Medulla oblongata (tissue), 1 donor: ENCODE measurements around the gene GP1BB.
"Not testable (repeated sequence)": the region's sequence is repeated elsewhere in the genome, so short reads cannot be mapped to it uniquely, and the experiment has no call there.

Source experiments
- DNase-seq: peaks from one replicate; pipeline ENCODE4 v3.0.0-alpha.2; 2015; ENCODE audit errors: extremely low spot score

GP1BB gene

DNA sequence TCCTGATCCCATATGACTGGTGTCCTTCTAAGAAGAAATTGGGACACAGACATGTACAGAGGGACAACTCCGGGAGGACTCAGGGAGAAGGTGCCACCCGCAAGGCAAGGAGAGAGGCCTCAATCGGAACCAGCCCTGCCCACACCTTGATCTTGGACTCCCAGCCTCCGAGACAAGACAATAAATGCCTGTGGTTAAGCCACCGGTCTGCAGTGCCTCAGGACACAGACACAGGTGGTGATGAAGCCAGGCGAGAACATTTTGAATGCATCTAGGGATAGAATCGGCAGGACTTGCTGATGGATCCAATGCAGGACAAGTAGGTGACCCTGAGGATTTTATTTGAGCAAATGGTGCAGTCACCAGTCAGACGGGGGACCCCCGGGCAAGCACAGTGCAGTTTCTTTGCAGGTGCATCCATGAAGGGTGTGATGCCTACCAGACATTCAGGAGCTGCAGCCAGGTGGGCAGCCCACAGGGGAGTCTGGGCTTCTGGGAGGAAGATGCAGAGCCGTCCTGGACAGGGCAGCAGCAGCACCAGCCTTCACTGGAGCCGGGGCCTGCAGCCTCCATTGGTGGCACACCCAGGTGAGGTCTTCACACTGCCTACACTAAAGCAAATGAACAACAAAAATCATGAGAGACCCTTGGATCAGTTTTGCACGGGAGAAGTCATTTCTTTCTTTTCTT is 29.2 kb upstream of the GP1BB start:
- no peak for DNase-seq

DNA sequence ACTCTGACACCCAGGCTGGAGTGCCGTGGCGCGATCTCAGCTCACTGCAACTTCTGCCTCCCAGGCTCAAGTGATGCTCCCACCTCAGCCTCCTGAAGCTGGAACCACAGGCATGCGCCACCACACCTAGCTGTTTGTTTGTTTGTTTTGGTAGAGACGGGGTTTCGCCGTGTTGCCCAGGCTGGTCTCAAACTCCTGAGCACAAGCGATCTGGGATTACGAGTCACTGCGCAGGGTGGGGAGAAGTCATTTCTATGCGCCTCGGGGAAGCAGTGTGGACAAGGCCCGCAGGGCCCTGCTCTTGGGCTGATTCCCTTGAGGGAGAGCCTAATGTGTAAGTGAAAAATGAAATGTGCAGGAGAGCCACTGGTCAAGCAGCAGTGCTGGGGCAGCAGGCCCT is 28.6 kb upstream of the GP1BB start:
- DNase-seq: no peak

DNA sequence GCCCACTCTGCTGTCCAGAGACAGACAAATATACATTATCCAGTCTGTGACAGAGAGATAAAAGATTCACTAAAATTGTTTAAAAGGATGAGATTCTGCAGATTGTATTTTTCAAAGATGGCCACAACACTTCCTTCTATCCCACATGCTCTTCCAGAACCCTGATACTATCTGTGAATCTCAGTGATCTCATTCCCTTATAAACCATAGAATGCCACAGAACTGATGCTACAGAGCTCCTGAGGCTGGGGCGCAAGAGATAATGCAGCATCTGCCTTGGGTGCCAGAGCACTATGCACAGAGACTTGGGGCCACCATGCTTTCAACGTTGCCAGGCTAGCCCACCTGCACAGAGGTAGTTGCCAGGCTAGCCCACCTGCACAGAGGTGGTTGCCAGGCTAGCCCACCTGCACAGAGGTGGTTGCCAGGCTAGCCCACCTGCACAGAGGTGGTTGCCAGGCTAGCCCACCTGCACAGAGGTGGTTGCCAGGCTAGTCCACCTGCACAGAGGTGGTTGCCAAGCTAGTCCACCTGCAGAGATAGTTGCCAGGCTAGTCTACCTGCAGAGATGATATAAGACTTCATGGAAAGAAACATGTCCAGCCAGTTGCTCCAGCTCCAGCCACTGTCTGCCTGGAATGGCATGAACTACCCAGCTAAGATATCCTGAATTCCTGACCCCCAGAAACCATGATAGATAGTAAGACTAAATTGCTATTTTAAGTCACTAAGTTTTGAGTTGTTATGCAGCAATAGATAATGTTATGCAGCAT is 26.6 kb upstream of the GP1BB start:
- DNase-seq: no peak

DNA sequence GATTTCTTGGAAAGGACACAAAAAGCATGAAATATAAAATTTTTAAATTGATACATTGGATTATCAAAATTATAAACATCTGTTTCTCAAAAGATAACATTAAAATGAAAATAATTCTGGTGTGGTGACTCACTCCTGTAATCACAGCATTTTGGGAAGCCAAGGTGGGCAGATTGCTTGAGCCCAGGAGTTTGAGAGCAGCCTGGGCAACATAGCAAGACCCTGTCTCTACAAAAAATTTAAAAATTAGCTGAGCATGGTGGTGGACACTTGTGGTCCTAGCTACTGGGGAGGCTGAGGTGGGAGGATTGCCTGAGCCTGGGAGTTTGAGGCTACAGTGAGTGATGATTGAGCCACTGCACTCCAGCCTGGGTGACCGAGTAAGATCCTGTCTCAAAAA is 25.5 kb upstream of the GP1BB start:
- not testable (repeated sequence) for DNase-seq

DNA sequence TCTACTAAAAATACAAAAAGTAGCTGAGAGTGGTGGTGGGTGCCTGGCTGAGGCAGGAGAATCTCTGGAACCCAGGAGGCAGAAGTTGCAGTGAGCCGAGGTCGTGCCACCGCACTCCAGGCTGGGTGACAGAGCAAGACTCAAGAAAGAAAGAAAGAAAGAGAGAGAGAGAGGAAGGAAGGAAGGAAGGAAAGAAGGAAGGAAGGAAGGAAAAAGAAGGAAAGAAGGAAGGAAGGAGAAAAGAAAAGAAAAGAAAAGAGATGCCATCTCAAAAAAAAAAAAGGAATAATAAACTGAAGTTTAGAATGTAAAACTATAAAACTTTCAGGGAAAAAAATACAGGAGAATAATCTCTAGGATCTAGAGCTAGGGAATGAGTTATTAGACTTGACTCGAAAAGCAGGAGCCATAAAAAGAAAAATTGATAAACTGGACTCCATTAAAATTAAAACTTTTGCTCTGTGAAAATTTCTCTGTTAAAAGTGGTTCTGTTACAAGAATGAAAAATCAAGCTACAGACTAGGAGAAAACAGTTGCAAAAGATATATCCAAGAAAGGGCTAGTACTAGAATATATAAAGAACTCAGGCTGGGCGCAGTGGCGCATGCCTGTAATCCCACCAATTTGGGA is 22.4 kb upstream of the GP1BB start:
- no peak for DNase-seq

DNA sequence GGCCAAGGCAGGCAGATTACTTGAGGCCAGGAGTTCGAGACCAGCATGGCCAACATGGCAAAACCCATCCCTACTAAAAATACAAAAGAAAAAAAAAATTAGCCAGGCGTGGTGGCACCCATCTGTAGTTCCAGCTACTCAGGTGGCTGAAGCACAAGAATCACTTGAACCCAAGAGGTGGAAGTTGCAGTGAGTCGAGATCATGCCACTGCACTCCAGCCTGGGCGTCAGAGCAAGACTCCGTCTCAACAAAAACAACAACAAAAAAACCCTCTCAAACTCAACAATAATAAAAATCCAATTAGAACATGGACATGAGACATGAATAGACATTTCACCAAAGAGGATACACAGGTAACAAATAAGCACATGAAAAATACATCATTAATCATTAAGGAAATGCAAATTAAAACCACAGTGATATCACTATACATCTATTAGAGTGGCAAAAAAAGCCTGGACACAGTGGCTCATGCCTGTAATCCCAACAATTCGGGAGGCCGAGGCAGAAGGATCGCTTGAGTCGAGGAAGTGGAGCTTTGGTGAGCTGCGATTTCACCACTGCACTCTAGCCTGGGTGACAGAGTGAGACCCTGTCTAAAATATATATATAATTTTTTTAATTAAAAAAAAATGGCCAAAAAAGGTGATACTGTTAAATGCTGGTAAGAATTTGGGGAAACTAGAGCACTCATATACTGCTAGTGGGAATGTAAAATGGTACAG is 21.8 kb upstream of the GP1BB start:
- no peak for DNase-seq

DNA sequence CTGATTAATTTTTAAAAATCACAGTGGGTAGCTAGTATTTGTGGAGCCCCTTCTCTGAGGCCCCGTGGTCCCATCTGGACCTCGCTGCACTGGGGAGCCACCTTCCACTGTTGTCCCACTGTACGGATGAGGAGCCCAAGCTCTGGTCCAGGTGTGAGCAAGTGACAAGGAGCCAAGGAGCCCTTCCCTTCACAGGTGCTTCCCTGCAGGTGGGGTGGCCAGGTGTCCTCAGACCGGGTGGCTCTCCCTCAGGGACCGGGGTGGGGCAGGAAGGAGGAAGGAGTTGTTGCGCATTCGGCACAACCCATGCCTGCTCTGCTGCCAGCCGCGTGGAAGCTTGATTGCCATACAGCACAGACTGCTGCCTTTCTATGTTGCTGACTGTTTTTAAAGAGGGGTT is 19.5 kb upstream of the GP1BB start:
- DNase-seq: no peak

DNA sequence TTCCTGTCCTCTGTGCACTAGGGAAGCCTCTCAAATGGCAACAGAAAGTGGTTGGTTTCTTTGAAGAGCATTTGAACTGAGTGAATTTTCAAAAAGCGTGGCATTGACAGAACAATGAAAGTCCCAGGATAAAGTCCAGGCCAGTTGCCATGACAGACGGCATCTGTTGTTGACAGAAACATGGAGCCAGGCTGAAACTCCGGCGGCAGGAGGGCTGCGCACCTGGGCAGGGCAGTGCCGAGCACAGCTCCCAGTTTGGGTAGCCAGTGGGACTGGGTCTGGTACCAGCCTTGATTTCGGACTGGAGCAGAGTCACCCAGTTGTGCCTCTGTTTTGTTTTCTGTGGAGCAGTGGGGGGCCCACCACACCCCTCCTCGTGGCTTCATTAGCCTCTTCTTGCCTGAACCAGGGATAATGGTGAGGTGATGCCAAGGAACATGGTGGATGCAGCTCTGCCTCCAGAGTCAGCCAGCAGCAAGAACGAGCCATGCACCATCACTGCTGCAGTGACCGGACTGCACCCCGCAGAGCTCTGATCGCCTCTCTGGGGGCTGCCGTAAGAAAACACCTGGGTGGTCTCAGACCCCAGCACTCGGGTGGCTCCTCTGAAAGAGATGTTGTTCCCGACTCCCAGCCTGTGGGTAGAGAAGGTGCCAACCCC is 18.9 kb upstream of the GP1BB start:
- DNase-seq: no peak

DNA sequence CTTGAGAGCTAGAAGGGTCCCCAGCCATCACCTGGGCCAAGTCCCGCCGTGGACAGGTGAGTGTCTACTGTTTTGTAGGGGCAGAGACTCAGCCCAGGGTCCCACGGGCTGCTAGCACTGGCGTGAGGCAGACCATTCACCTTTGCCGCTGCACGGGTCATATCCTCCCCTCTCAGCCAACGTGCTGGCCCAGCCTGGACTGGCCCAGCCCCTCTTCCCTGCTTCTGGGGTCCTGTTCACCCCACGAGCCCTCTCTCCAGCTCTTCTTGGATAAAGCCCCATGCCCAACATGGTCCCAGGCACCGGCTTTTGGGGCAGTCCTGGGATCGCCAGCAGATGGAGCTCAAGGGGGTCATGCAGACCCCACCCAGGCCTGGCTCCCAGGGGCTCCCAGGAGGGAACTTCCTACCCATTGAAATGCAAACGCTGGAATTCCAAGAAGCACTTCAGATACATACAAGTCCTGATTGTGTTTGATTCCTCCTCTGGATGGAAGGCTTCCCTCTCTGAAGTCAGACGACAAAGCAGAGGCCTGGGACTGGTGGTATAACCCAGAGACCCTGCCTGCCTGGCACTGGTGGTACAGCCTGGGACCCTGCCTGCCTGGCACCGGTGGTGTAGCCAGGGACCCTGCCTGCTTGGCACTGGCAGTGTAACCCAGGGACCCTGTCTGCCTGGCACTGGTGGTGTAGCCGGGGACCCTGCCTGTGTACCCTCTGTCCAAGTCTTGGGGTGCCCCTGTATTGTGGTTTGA is 18.0 kb upstream of the GP1BB start:
- no peak for DNase-seq

DNA sequence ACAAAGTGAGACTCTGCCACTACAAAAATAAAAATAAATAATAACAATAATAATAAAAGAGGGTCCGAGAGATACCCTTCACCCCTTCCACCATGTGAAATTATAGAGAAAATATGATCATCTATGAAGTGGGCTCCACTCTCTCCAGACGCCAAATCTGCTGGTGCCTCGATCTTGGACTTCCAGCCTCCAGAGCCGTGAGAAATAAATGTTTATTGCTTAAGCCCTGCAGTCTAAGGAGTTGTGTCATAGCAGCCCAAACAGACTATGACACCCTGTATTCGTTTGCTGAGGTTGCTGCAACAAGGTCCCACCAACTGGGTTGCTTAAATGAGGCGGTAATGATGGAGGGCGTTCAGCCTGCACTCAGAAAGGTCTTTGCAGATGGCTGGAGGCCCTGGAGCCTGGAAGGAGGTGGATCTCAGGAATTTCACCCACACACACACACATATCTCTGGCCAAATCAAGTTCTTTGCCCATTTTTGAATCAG is 16.6 kb upstream of the GP1BB start:
- no peak for DNase-seq

DNA sequence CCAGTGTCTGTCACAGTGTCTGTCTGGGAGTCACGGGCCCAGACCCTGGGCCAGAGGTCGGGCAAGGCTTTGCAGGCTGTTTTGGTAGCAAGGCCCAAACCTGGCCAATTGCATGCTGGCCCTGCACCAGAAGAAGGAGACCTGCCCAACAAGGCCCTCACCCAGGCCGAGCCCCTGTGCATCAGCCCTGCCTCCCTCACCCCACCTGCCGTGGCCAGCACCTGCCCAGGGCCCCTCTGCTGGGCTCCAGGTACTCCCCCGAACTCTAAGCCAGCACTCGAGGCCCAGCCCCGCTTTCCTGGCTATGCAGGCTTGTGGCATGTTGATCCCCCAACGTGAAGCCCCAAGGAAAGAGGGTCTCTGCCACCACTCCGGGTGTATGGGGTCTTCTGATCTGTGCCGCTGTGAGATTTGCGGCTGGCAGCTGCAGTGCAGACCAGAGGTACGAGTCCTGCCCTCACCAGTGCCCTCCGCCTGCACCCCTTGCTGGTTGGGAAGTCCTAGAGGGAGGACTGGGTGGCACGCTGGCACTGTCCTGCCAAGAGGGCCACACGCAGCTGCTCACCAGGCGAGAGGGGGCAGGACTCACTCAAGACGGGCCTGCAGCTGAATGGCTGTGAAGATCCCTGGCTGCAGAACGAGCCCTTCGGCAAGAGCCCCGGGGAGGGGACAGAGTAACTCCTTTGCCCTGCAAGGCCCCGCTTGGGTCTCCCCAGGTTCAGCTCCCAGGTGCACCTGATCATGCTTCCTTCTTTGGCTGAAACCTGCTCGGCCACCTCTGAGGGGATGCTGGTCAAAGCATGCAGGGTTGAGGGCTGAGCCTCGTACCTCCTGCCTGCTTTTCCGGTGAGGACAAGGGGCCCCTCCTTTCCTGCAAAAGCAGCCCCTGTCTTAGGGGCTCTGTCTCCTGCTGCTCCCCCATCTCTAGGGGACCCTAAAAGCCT is 15.7 kb upstream of the GP1BB start:
- DNase-seq: no peak

DNA sequence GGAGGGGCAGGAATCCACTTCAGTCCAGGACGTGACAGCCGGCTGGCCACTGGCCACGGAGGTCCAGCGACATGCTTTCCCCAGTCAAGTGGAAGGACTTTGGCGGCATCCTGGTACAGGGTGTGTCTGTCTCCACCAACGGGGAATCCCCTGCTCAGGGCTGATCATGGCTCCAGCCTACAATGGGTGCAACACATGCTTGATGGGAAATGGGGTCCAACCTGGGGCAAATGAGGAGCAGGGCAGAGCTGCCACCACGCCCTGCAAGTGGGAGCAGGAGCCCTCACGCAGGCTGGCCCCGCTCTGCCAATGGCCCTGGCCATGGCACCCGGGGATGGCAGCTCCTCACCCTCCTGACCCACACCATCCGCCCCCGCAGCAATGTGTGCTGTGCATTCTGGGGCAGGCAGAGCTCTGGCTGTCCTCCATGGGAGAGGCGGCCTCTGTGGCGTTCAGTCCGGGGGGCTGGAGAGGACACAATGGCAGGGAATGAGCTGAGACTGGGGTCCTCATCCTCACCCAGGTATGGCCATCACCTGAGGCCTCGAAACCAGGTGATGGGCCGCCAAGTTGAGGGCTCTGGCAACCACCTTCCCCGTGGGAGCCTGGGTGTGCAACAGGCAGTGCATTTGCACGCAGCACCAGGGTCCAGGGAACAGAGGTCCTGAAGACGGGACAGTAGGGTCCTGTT is 14.9 kb upstream of the GP1BB start:
- DNase-seq: no peak

DNA sequence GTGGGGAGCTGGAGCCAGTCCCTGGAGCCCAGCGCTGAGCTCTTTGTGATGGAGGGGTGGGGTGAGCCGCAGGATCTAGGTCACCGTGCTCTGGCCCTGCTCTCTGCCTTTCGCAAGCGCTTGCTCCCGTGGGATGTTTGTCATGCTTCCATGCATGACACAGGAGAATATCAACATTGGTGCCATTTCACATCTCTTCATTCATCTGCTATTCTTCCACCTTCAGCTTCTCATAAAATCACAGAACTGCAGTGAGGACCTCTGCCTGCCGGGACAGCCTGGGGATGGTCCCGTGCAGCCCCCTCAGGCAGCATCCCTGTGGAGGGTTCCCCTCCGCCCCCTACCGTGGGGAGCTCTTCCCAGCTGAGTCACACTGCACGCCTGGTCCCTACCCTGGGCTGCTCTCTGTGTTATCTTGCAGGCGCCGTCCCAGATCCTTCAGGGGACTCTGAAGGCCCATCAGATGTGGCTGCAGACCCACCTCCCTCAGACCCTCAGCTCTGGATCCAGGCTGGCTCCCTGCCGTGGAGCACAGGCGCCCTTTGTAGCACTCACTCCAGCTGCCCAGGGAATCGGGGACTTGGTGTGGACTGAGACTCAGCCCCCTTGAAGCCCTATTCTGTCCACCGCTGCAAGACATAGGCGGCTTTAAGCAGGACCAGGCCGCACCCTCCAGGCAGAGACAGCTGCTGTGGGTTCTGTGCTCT is 14.1 kb upstream of the GP1BB start:
- no peak for DNase-seq

DNA sequence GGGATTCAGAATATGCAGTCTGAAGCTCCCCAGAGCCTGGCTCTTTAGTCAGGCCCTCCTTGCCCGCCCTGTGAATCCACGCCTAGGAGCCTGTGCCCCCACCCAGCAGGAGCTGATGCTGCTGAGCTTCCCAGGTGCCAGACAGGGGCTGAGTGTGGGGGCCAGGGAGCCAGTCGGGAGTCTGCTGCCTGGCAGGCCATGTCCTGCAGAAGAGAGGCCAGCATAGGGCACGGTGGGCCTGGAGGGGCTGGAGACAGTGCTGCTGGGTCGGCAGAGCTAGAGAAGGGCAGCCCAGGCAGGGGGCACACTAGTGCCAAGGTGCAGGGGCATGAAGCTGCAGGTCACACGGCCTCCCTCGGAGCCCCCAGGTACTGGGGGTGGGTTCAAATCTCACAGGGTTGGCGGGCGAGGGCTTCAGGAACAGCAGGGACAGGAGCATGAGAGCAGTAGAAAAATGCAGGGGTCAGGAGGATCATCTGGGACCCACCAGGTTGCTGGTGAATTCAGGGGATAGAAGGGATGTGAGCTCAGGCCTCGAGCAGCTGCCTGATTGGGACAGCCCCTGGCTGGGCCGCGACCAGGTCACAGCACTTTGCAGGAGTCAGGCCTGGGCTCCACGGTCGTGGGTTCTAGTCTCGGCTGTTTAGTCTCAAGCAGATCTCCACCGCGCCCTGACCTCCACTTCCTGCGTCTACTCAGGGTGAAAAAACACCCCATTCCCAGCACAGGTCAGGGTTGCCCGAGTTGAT is 13.1 kb upstream of the GP1BB start:
- DNase-seq: no peak

DNA sequence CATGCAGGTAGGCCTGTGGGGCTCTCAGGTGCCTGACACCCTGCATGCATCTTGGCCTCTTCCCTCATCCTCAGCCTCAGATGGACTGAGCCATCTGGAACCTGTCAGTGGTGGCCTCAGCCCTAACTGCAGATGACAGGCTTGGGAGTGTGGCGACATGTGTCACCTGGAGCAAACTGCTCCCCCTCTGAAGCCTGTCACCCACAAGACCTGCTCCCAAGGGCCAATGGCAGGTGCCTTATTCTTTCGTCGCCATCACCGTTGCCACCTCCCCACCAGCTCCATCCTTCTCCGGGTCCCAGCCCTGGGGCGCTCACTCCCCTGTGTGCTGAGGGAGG is 12.6 kb upstream of the GP1BB start:
- no peak for DNase-seq

DNA sequence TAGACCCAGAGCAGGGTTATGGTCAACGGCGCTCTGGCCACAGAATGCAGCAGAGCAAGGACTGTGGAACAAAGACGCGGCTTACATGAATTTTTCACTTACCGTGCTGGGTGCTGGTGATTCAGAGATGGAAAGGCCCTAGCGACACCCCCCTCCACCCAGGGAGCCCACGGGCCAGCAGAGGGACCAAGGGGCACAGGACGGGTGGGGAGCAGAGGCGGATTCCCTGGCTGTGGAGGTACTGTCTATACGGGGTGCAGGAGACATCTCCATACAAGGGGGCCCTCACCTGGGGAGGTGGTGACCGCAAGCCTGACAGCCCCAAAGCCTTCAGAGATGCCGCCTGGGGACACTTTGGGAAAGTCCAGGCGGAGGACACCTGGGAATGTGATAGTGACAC is 10.1 kb upstream of the GP1BB start:
- DNase-seq: no peak

DNA sequence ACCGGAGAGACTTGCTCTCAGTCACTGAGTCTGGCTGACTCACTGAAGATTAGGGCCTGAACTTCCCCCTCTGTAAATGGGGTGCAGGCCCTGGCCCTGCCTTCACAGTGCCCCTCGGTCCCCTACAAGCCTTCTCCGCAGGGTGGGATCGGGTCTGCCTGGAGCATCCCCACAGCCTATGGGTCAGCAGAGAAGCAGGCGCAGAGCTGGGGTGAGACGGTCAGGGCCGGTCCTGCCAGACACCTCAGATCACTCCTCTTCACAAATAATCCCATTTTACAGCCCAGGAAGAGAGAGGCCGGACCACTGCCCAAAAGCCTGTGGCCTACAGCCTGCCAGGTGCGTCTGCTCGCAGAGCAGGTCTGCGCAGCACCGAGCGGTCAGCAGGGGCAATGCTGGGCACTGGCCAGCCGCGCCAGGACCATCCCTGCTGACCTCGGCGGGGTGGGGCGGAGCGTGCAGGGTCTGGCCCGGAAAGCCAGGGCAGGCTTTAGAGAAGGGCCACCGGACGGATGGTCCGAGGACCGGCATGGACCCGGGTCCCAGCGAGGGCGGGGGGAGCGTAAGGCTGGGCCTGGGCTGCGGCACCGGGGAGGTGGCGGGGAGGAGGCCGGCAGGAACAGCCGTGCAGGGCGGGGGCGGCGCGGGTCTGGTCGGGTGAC is 9.6 kb upstream of the GP1BB start:
- no peak for DNase-seq
